H1 (cell line): ENCODE results near the gene HPD. TPM values are rescaled to one million over a fixed set of nuclear protein-coding genes. Genes with fewer than 3 reads are reported as not detected.

Experiments used
- CTCF ChIA-PET: fragments of 300-600 bp; sonication (Branson Sonifier 250); formaldehyde crosslinking; loops from one replicate; lab custom pipeline; 2021; ENCODE audit not compliant: partially characterized antibody; lab: Charles Lee
- POLR2A ChIA-PET: fragments of 300-600 bp; sonication (Branson Sonifier 250); formaldehyde crosslinking; loops from one replicate; lab custom pipeline; 2021; ENCODE audit warnings: inconsistent platforms; ENCODE audit not compliant: partially characterized antibody; lab: Charles Lee
- DNase-seq, 2 experiments: peaks; one replicate each; pipeline versions ENCODE4 v3.0.0 to v3.0.0-alpha.2; 2010 to 2022; ENCODE audit warnings: low spot score in 2 of 2, low read depth in 1 of 2, mixed read lengths in 1 of 2
- FAIRE-seq: peaks from 2 replicates; lab custom pipeline; 2011; peaks lifted over from hg19 to GRCh38; lab: Jason Lieb, UNC
- H2AFZ ChIP-seq: 2 replicates; pipeline ENCODE4 v1.8.1; 2012; ENCODE audit warnings: low read length, inconsistent platforms
- H2AK5ac ChIP-seq: 2 replicates; pipeline ENCODE4 v1.6.1; 2013; ENCODE audit warnings: low read depth, low read length
- H2BK120ac ChIP-seq: replicated peaks from 2 replicates; pipeline ENCODE3; 2013; ENCODE audit warnings: low read depth, low read length, inconsistent platforms
- H2BK12ac ChIP-seq: 2 replicates; pipeline ENCODE4 v1.6.1; 2013; ENCODE audit warnings: low read depth, low read length
- H2BK15ac ChIP-seq: 2 replicates; pipeline ENCODE4 v1.6.1; 2013; ENCODE audit warnings: low read length
- H2BK20ac ChIP-seq: 2 replicates; pipeline ENCODE4 v1.6.1; 2013; ENCODE audit warnings: low read length
- H2BK5ac ChIP-seq: 2 replicates; pipeline ENCODE4 v1.6.1; 2013; ENCODE audit warnings: low read depth, low read length
- H3K14ac ChIP-seq: 2 replicates; pipeline ENCODE4 v1.6.1; 2013; ENCODE audit warnings: inconsistent platforms; ENCODE audit not compliant: insufficient read length
- H3K18ac ChIP-seq: 2 replicates; pipeline ENCODE4 v1.6.1; 2013; ENCODE audit warnings: low read length; ENCODE audit errors: extremely low read depth
- H3K23ac ChIP-seq: 2 replicates; pipeline ENCODE4 v1.6.1; 2013; ENCODE audit warnings: inconsistent platforms; ENCODE audit not compliant: insufficient read length
- H3K23me2 ChIP-seq: 2 replicates; pipeline ENCODE4 v1.6.1; 2013; ENCODE audit warnings: low read depth, low read length
- H3K27ac ChIP-seq: 2 replicates; pipeline ENCODE4 v1.6.1; 2011; ENCODE audit warnings: low read depth, low read length, inconsistent platforms
- H3K27me3 ChIP-seq, 4 experiments: replicated peaks in 1 of 4; 1 replicate in 1 of 4; 2 replicates in 3 of 4; pipeline versions ENCODE4 v1.6.1 to v1.8.1; 2011 to 2013; ENCODE audit warnings: low read length in 3 of 4, mild to moderate bottlenecking in 3 of 4, inconsistent platforms in 2 of 4, mixed read lengths in 2 of 4, moderate library complexity in 1 of 4; ENCODE audit not compliant: control insufficient read depth in 3 of 4, insufficient read depth in 3 of 4; ENCODE audit errors: extremely low read depth in 1 of 4
- H3K36me3 ChIP-seq, 4 experiments: 2 replicates each; pipeline versions ENCODE4 v1.6.1 to v1.8.1; 2011 to 2013; ENCODE audit warnings: mild to moderate bottlenecking in 4 of 4, low read length in 3 of 4, moderate library complexity in 2 of 4, control low read depth in 1 of 4, inconsistent platforms in 1 of 4; ENCODE audit not compliant: insufficient read depth in 4 of 4, control insufficient read depth in 2 of 4
- H3K4ac ChIP-seq: replicated peaks from 2 replicates; pipeline ENCODE3; 2013; ENCODE audit warnings: low read length, low read depth, mixed read lengths, inconsistent platforms; ENCODE audit not compliant: insufficient read length
- H3K4me1 ChIP-seq, 4 experiments: replicated peaks in 1 of 4; 1 replicate in 1 of 4; 2 replicates in 3 of 4; pipeline versions ENCODE4 v1.6.1 to v1.8.1; 2011 to 2013; ENCODE audit warnings: low read length in 3 of 4, inconsistent platforms in 2 of 4, mixed read lengths in 1 of 4; ENCODE audit not compliant: insufficient read depth in 4 of 4, control insufficient read depth in 3 of 4
- H3K4me2 ChIP-seq, 2 experiments: 2 replicates each; pipeline versions ENCODE4 v1.6.1 to v1.8.1; 2011 to 2013; ENCODE audit warnings: low read depth in 2 of 2, low read length in 2 of 2, control low read depth in 1 of 2, inconsistent platforms in 1 of 2, mild to moderate bottlenecking in 1 of 2; ENCODE audit not compliant: insufficient read depth in 1 of 2
- H3K4me3 ChIP-seq, 4 experiments: fragments of 200-600, 300-600 bp in 1 of 4; sonication (generic), shearing (Covaris generic), sonication (Bioruptor Twin) in 1 of 4; 2 replicates each; pipeline versions ENCODE4 v1.5.1 to v1.8.1; 2011 to 2016; ENCODE audit warnings: low read length in 4 of 4, low read depth in 3 of 4, control low read depth in 2 of 4, inconsistent platforms in 2 of 4, mild to moderate bottlenecking in 2 of 4, mixed read lengths in 1 of 4, moderate library complexity in 1 of 4; ENCODE audit not compliant: insufficient read depth in 2 of 4; ENCODE audit errors: extremely low read depth in 1 of 4
- H3K56ac ChIP-seq: replicated peaks from 2 replicates; pipeline ENCODE3; 2013; ENCODE audit warnings: low read depth, mild to moderate bottlenecking, mixed read lengths, low read length, inconsistent platforms; ENCODE audit not compliant: insufficient read length
- H3K79me1 ChIP-seq: 2 replicates; pipeline ENCODE4 v1.6.1; 2013; ENCODE audit warnings: low read depth, low read length, control low read depth
- H3K79me2 ChIP-seq, 2 experiments: 2 replicates each; pipeline versions ENCODE4 v1.6.1 to v1.8.1; 2012 to 2013; ENCODE audit warnings: low read length in 2 of 2, mild to moderate bottlenecking in 2 of 2, inconsistent platforms in 1 of 2; ENCODE audit not compliant: insufficient read depth in 2 of 2, control insufficient read depth in 1 of 2
- H3K9ac ChIP-seq, 4 experiments: replicated peaks in 1 of 4; 1 replicate in 1 of 4; 2 replicates in 3 of 4; pipeline versions ENCODE4 v1.6.1 to v1.8.1; 2011 to 2013; ENCODE audit warnings: low read depth in 3 of 4, low read length in 3 of 4, control low read depth in 2 of 4, mild to moderate bottlenecking in 2 of 4, moderate library complexity in 2 of 4, inconsistent platforms in 1 of 4; ENCODE audit errors: extremely low read depth in 1 of 4
- H3K9me3 ChIP-seq, 2 experiments: 2 replicates each; pipeline versions ENCODE4 v1.6.1 to v1.8.1; 2012 to 2013; ENCODE audit warnings: mild to moderate bottlenecking in 2 of 2, moderate library complexity in 2 of 2, control low read depth in 1 of 2, inconsistent platforms in 1 of 2, low read depth in 1 of 2, low read length in 1 of 2, mixed read lengths in 1 of 2; ENCODE audit not compliant: insufficient read depth in 2 of 2
- H4K20me1 ChIP-seq, 2 experiments: replicated peaks in 1 of 2; 2 replicates each; pipeline versions ENCODE3 to v1.8.1; 2011 to 2013; ENCODE audit warnings: inconsistent platforms in 2 of 2, low read length in 2 of 2, mild to moderate bottlenecking in 1 of 2; ENCODE audit not compliant: insufficient read depth in 2 of 2, control insufficient read depth in 1 of 2
- H4K5ac ChIP-seq: 2 replicates; pipeline ENCODE4 v1.6.1; 2013; ENCODE audit warnings: low read length, low read depth, mixed read lengths, inconsistent platforms; ENCODE audit not compliant: insufficient read length
- H4K8ac ChIP-seq: 2 replicates; pipeline ENCODE4 v1.8.0; 2013; ENCODE audit warnings: mild to moderate bottlenecking, moderate library complexity, low read length, inconsistent platforms; ENCODE audit not compliant: insufficient read depth; ENCODE audit errors: extremely low read depth
- H4K91ac ChIP-seq: replicated peaks from 2 replicates; pipeline ENCODE3; 2013; ENCODE audit warnings: low read length, mixed read lengths, inconsistent platforms; ENCODE audit not compliant: insufficient read length
- CTCF ChIP-seq, 3 experiments: IDR thresholded peaks; 1 replicate in 2 of 3; 2 replicates in 1 of 3; pipeline versions ENCODE4 v1.5.1 to v1.6.1; 2011; ENCODE audit warnings: low read length in 3 of 3, mild to moderate bottlenecking in 3 of 3, inconsistent platforms in 2 of 3, low read depth in 1 of 3, moderate library complexity in 1 of 3; ENCODE audit not compliant: insufficient read depth in 1 of 3; ENCODE audit errors: control extremely low read depth in 1 of 3
- GABPA ChIP-seq: IDR thresholded peaks from 2 replicates; pipeline ENCODE4 v1.6.1; 2011; ENCODE audit warnings: mild to moderate bottlenecking, low read length, moderate library complexity, borderline replicate concordance; ENCODE audit not compliant: insufficient read depth
- JUN ChIP-seq: IDR thresholded peaks from 2 replicates; pipeline ENCODE4 v1.6.1; 2011; ENCODE audit warnings: low read depth, mild to moderate bottlenecking, improper control_type of control experiment, low read length
- KDM5A ChIP-seq: fragments of 200-600 bp; IDR thresholded peaks from 2 replicates; pipeline ENCODE4 v1.7.1; 2012; ENCODE audit warnings: mild to moderate bottlenecking, low read length, inconsistent platforms, mixed read lengths
- PHF8 ChIP-seq: fragments of 200-600 bp; sonication (generic); conservative IDR thresholded peaks from 2 replicates; pipeline ENCODE4 v1.7.1; 2012; ENCODE audit warnings: low read depth, mild to moderate bottlenecking, inconsistent platforms, low read length, moderate library complexity
- SP1 ChIP-seq: IDR thresholded peaks from 2 replicates; pipeline ENCODE4 v1.6.1; 2011; ENCODE audit warnings: low read depth, low read length
- TCF12 ChIP-seq: IDR thresholded peaks from 2 replicates; pipeline ENCODE4 v1.6.1; 2011; ENCODE audit warnings: low read depth, mild to moderate bottlenecking, low read length
- TEAD4 ChIP-seq: IDR thresholded peaks from 2 replicates; pipeline ENCODE4 v1.6.1; 2012; ENCODE audit warnings: low read depth, low read length, inconsistent platforms, mixed read lengths
- USF2 ChIP-seq: IDR thresholded peaks from 2 replicates; pipeline ENCODE4 v1.6.1; 2011; ENCODE audit warnings: low read length, improper control_type of control experiment
- WGBS, 2 experiments: shearing (Covaris generic) in 1 of 2; methylation state at CpG; one replicate each; pipeline versions ENCODE4 v1.1.6 to v1.1.7; 2013 to 2015; ENCODE audit warnings: low lambda C conversion rate in 2 of 2, mixed read lengths in 2 of 2, inconsistent platforms in 1 of 2, low coverage in 1 of 2, missing lambda C conversion rate in 1 of 2; ENCODE audit not compliant: insufficient replicate concordance in 2 of 2, insufficient coverage in 1 of 2, insufficient read length in 1 of 2; ENCODE audit errors: extremely low coverage in 1 of 2, missing lambda C conversion rate in 1 of 2; 5-methylcytosine and 5-hydroxymethylcytosine counted together
- polyA plus RNA-seq, 7 experiments: library from polyadenylated mRNA; depleted of rRNA in 3 of 7; stranded (reverse) in 5 of 7; unstranded in 2 of 7; fragments of >200 nt in 5 of 7; fragments of 200-250 nt in 2 of 7; gene quantifications; 1 replicate in 5 of 7; 2 replicates in 1 of 7; 4 replicates in 1 of 7; pipeline versions ENCODE4 v1.2.1 to v1.2.3, GENCODE V29; 2011 to 2013; ENCODE audit warnings: missing spikeins in 2 of 7, mixed read lengths in 2 of 7
- total RNA-seq: library from RNA; stranded (reverse); fragmentation: NEBNext Ultra II Directional; extraction: Animal tissue kit (Norgen Biotek cat#: 25700); gene quantifications from 2 replicates; pipeline ENCODE4 v1.2.1, GENCODE V29; 2021

Gene HPD
- total and polyA plus RNA-seq, 2 of the 8 experiments (the other 6 are each of a cell fraction or from before 2014, with no cell fraction given) = 0.48 to 0.56 TPM

GRCh38 chr12:121822393-121823100 lies 36.1 kb downstream of the HPD start:
- Histone ChIP-seq H4K5ac (no peak overlapping the region), H3K18ac (no peak overlapping the region), H3K4ac (no peak overlapping the region), H3K23me2 (no peaks in the 10 kb centered on the region), H2AFZ (no peak overlapping the region), H3K9ac (no peak overlapping the region), H2BK120ac (no peak overlapping the region), H3K4me3 (no peak overlapping the region), H2BK15ac (no peak overlapping the region), H3K23ac (no peak overlapping the region), H3K79me2 (no peaks in the 10 kb centered on the region), H3K56ac (no peak overlapping the region), H2BK5ac (no peak overlapping the region), H2BK20ac (no peak overlapping the region), H3K36me3 (peaks cover 6 to 33% (median 20%) of the 10 kb centered on the region in 4 experiments), H2BK12ac (no peak overlapping the region), H4K8ac (no peak overlapping the region; the same call in 1 of the 2 replicates), H4K91ac (no peak overlapping the region), H3K4me2 (no peak overlapping the region), H3K4me1 (no peaks in the 10 kb centered on the region), H2AK5ac (no peak overlapping the region), H3K27me3 (no peaks in the 10 kb centered on the region), H4K20me1 (peaks cover 0 to 14% of the 10 kb centered on the region in 2 experiments), H3K27ac (no peak overlapping the region), H3K9me3 (no peaks in the 10 kb centered on the region), H3K14ac (no peak overlapping the region), H3K79me1 (no peaks in the 10 kb centered on the region)
- FAIRE-seq = no peak
- 96% methylated on average over 21 of the region's 39 CpGs; no CpG with 5 or more reads in 1 of the 2 experiments for WGBS, 2 experiments
- CTCF ChIA-PET = interaction anchor here (1.0 to 14.5 kb wide), 5 partner anchors 11 to 66 kb away, joined by 3 to 163 read pairs (median 5); partner anchors contain the start of genes PSMD9 and RHOF
- POLR2A ChIA-PET = interaction anchor here (0.9 to 2.7 kb wide), 4 partner anchors 12 to 71 kb away, joined by 3 to 10 read pairs (median 4); no protein-coding TSS in a partner anchor
- no peak for DNase-seq
- no peak for TF ChIP-seq CTCF (IDR thresholded peaks at IDR 0.05; ENCODE audit: control extremely low read depth in 1 of 3, insufficient read depth in 1 of 3, low read depth in 1 of 3, low read length in 3 of 3)
- TF ChIP-seq TCF12 = no peak
- no peak for TF ChIP-seq GABPA
- TF ChIP-seq TEAD4 = no peak
- TF ChIP-seq USF2 = no peak
- TF ChIP-seq SP1 = no peak
- no peak for TF ChIP-seq KDM5A
- no peak for TF ChIP-seq JUN
- TF ChIP-seq PHF8 = no peak
